OCI-LY1 (cell line): ENCODE measurements around the gene FOXP3.

Experiments
- H2AFZ ChIP-seq: fragments of 200-600 bp; sonication (generic), shearing (Covaris generic); 2 replicates; pipeline ENCODE4 v1.6.0; 2014; ENCODE audit warnings: antibody characterized with exemption, mild to moderate bottlenecking, low read length
- H3F3A ChIP-seq: fragments of 200-600 bp; sonication (generic), shearing (Covaris generic); 2 replicates; pipeline ENCODE4 v1.6.0; 2014; ENCODE audit warnings: mild to moderate bottlenecking, antibody characterized with exemption, low read length, moderate library complexity; ENCODE audit not compliant: insufficient read depth
- H3K27ac ChIP-seq: fragments of 200-600 bp; sonication (generic); 2 replicates; pipeline ENCODE4 v1.5.1; 2014; ENCODE audit warnings: low read length, mixed run types, mild to moderate bottlenecking, low read depth; ENCODE audit not compliant: poor library complexity, severe bottlenecking
- H3K27me3 ChIP-seq: fragments of 200-600 bp; sonication (generic); 2 replicates; pipeline ENCODE4 v1.6.0; 2014; ENCODE audit warnings: antibody characterized with exemption, mild to moderate bottlenecking, low read length, moderate library complexity; ENCODE audit not compliant: insufficient read depth
- H3K36me3 ChIP-seq: fragments of 200-600 bp; sonication (generic); 2 replicates; pipeline ENCODE4 v1.6.1; 2014; ENCODE audit warnings: mild to moderate bottlenecking, antibody characterized with exemption, low read length, moderate library complexity, mixed read lengths; ENCODE audit not compliant: insufficient read depth
- H3K4me1 ChIP-seq: fragments of 200-600 bp; sonication (generic); 2 replicates; pipeline ENCODE4 v1.5.1; 2014; ENCODE audit warnings: mild to moderate bottlenecking, low read length, moderate library complexity; ENCODE audit not compliant: insufficient read depth, severe bottlenecking
- H3K4me2 ChIP-seq: fragments of 200-600 bp; sonication (generic), shearing (Covaris generic); 2 replicates; pipeline ENCODE4 v1.6.1; 2014; ENCODE audit warnings: low read length
- H3K4me3 ChIP-seq: fragments of 200-600 bp; sonication (generic); 2 replicates; pipeline ENCODE4 v1.5.1; 2014; ENCODE audit warnings: low read length, low read depth, mild to moderate bottlenecking, mixed read lengths; ENCODE audit not compliant: poor library complexity, severe bottlenecking
- H3K79me2 ChIP-seq: fragments of 200-600 bp; shearing (Covaris generic); 2 replicates; pipeline ENCODE4 v1.6.1; 2016; ENCODE audit warnings: mixed run types, low read length, mixed read lengths; ENCODE audit not compliant: insufficient read depth
- H3K9ac ChIP-seq: fragments of 200-600 bp; sonication (generic), shearing (Covaris generic); 2 replicates; pipeline ENCODE4 v1.6.1; 2014; ENCODE audit warnings: mild to moderate bottlenecking, low read length, mixed read lengths
- H3K9me2 ChIP-seq: fragments of 200-600 bp; sonication (generic), shearing (Covaris generic); 2 replicates; pipeline ENCODE4 v1.6.1; 2014; ENCODE audit warnings: low read depth, mild to moderate bottlenecking, low read length, mixed read lengths
- H3K9me3 ChIP-seq: fragments of 200-600 bp; shearing (Covaris generic); 2 replicates; pipeline ENCODE4 v1.6.1; 2014; ENCODE audit warnings: low read length, mixed read lengths
- H4K20me1 ChIP-seq: fragments of 200-600 bp; sonication (generic), shearing (Covaris generic); 2 replicates; pipeline ENCODE4 v1.6.0; 2016; ENCODE audit warnings: mild to moderate bottlenecking, low read length; ENCODE audit not compliant: insufficient read depth
- EZH2 ChIP-seq: fragments of 200-600 bp; sonication (generic), shearing (Covaris generic); IDR thresholded peaks from 2 replicates; pipeline ENCODE4 v1.8.0; 2017; ENCODE audit warnings: borderline replicate concordance, mixed run types, mild to moderate bottlenecking, antibody characterized with exemption, low read length, moderate library complexity, mixed read lengths
- TF ChIP-seq, protein P1 (sequence below): fragments of 200-600 bp; sonication (generic), shearing (Covaris generic); IDR thresholded peaks from 2 replicates; pipeline ENCODE4 v1.5.1; 2017; ENCODE audit warnings: mild to moderate bottlenecking, antibody characterized with exemption, low read length, moderate library complexity, mixed read lengths

The FOXP3 gene

GRCh38 chrX:49266523-49267445 is 2.3 kb upstream of the FOXP3 start:
- Histone ChIP-seq H3F3A (no peaks in the 10 kb centered on the region), H3K27me3 (no peaks in the 10 kb centered on the region), H3K27ac (no peak overlapping the region), H3K4me1 (peaks cover 24% of the 10 kb centered on the region), H3K79me2 (peaks cover 11% of the 10 kb centered on the region; the same call in 1 of the 2 replicates), H3K9me2 (no peaks in the 10 kb centered on the region), H3K4me2 (no peak overlapping the region), H3K4me3 (no peak overlapping the region), H3K36me3 (no peaks in the 10 kb centered on the region), H3K9me3 (no peaks in the 10 kb centered on the region), H2AFZ (no peak overlapping the region), H4K20me1 (no peaks in the 10 kb centered on the region), H3K9ac (no peak overlapping the region)
- TF ChIP-seq, protein P1, sequence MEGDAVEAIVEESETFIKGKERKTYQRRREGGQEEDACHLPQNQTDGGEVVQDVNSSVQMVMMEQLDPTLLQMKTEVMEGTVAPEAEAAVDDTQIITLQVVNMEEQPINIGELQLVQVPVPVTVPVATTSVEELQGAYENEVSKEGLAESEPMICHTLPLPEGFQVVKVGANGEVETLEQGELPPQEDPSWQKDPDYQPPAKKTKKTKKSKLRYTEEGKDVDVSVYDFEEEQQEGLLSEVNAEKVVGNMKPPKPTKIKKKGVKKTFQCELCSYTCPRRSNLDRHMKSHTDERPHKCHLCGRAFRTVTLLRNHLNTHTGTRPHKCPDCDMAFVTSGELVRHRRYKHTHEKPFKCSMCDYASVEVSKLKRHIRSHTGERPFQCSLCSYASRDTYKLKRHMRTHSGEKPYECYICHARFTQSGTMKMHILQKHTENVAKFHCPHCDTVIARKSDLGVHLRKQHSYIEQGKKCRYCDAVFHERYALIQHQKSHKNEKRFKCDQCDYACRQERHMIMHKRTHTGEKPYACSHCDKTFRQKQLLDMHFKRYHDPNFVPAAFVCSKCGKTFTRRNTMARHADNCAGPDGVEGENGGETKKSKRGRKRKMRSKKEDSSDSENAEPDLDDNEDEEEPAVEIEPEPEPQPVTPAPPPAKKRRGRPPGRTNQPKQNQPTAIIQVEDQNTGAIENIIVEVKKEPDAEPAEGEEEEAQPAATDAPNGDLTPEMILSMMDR, result no peak
- TF ChIP-seq EZH2, result no peak

DNA sequence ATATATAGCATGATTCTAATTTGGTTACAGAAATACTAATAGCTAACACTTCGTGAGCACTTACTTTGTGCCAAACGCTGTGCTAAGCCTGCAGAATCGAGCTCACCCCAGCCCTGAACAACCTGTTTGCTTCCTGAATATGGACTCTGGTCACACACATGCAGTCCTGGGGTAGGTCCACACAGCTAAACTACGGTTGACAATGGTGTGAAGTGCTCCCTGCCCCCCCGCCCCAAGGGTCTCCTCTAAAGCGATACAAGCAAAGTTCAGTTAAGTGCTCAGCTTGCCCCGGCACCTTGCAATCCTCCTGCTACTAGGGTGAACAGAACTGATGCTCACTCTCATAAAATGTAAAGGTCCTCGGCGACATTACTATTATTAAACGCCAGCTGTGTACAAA is 879 bp downstream of the FOXP3 start:
- Histone ChIP-seq H3K36me3 (no peaks in the 10 kb centered on the region), H3K9me2 (no peaks in the 10 kb centered on the region), H3K4me1 (peaks cover 6% of the 10 kb centered on the region), H3K9ac (no peak overlapping the region), H3K79me2 (no peaks in the 10 kb centered on the region), H3F3A (no peaks in the 10 kb centered on the region), H3K27me3 (no peaks in the 10 kb centered on the region), H4K20me1 (no peaks in the 10 kb centered on the region), H2AFZ (no peak overlapping the region), H3K4me2 (no peak overlapping the region), H3K27ac (no peak overlapping the region), H3K4me3 (no peak overlapping the region), H3K9me3 (no peaks in the 10 kb centered on the region)
- TF ChIP-seq, protein P1, result no peak
- no peak for TF ChIP-seq EZH2

GRCh38 chrX:49262603-49263002 is 1.9 kb downstream of the FOXP3 start:
- peaks cover 5% of the 10 kb centered on the region for H3K4me1 ChIP-seq
- H3K36me3 ChIP-seq, result no peaks in the 10 kb centered on the region
- H3K79me2 ChIP-seq, result no peaks in the 10 kb centered on the region
- TF ChIP-seq EZH2, result no peak
- TF ChIP-seq, protein P1, result no peak
- no peaks in the 10 kb centered on the region for H3K9me2 ChIP-seq
- H3F3A ChIP-seq, result no peaks in the 10 kb centered on the region
- no peak overlapping the region for H2AFZ ChIP-seq
- no peaks in the 10 kb centered on the region for H3K9me3 ChIP-seq
- no peaks in the 10 kb centered on the region for H3K27me3 ChIP-seq
- H3K4me2 ChIP-seq, result no peak overlapping the region
- no peak overlapping the region for H3K4me3 ChIP-seq
- no peak overlapping the region for H3K9ac ChIP-seq
- no peak overlapping the region for H3K27ac ChIP-seq
- no peaks in the 10 kb centered on the region for H4K20me1 ChIP-seq
